Measurements from ENCODE around the gene MSH2. TPM values are rescaled to one million over a fixed set of nuclear protein-coding genes. Genes with fewer than 3 reads are reported as not detected.

Gene MSH2
- total and polyA plus RNA-seq, 2 of the 13 experiments (the other 11 are each of a cell fraction or from before 2014, with no cell fraction given) = 19.9 to 76.3 TPM

DNA sequence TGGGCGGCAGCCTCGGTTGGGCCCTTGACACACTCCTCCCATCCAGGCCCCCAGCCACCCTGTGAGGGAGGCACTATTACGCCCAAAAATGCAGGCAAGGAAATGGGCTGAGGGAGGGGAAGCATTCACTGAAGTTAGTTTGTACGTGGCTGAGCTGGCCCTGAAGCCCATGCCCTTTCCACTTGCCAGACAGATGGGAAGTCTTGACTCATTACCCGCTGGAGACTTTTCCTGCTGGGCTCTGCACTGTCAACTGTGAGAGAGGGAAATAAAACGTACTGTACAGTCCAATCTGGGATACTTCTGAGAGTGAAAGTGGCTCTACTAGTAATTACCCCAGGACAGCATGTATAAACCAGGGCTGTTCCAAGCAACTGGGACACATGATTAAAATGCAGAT lies 125.9 kb downstream of the MSH2 start (continued):
- TF ChIP-seq, protein P1, sequence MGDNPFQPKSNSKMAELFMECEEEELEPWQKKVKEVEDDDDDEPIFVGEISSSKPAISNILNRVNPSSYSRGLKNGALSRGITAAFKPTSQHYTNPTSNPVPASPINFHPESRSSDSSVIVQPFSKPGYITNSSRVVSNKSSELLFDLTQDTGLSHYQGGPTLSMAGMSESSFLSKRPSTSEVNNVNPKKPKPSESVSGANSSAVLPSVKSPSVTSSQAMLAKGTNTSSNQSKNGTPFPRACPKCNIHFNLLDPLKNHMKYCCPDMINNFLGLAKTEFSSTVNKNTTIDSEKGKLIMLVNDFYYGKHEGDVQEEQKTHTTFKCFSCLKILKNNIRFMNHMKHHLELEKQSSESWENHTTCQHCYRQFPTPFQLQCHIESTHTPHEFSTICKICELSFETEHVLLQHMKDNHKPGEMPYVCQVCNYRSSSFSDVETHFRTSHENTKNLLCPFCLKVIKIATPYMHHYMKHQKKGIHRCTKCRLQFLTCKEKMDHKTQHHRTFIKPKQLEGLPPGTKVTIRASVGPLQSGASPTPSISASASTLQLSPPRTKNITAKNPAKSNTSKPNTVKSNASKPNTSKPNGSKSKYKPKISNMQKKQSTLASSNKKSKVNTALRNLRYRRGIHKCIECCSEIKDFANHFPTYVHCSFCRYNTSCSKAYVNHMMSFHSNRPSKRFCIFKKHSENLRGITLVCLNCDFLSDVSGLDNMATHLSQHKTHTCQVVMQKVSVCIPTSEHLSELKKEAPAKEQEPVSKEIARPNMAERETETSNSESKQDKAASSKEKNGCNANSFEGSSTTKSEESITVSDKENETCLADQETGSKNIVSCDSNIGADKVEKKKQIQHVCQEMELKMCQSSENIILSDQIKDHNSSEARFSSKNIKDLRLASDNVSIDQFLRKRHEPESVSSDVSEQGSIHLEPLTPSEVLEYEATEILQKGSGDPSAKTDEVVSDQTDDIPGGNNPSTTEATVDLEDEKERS (CRISPR knock-in tag; IDR thresholded peaks at IDR 0.05) = no peak
- TF ChIP-seq ZKSCAN5 (CRISPR knock-in tag; IDR thresholded peaks at IDR 0.05) = no peak

DNA sequence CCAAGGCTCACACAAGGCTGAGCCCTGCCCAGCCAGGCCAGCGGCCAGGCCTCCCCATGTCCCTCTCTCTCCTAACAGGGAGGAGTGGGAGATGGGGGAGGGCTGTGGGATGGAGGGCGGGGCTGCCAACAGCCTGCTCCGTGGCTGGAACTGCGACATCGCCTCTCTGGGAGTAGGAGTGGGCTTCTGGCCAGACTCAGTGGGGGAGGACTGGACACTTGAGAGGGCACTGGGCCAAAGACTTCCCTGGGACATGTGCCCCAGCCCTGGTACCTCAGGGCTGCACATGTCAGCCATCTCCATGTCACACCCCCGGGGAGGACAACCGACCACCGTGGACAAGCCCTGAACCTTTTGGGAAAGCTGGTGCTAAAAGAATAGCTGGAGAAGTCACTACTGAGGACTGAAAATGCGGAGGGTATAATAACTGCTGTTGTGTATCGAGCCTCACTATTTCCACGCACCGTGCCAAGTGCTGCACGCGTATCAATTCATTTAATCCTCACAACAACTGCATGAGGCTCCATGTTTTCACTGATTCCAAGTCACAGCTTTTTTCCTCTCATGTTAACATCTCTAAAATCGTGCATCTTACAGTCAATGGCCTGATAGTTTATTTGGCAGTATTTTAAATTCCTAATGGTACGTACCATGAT lies 127.3 kb downstream of the MSH2 start:
- POLR2A ChIA-PET = no interaction called here
- CTCF ChIA-PET (ENCODE audit: low intra/inter-chr PET ratio, low total read pairs) = no interaction called here
- WGBS (ENCODE audit: low lambda C conversion rate) = 38% methylated on average over 16 of the region's 16 CpGs
- no TSS peak for BruUV-seq (replicated peaks)
- DNase-seq (ENCODE audit: low spot score) (no peak), ATAC-seq (no peak), FAIRE-seq (no peak)
- Histone ChIP-seq H3K9me3 (ENCODE audit: low read length) (no peaks in the 10 kb centered on the region), H3K4me3 (replicated peaks in 1 of 3; ENCODE audit: insufficient read depth in 1 of 3, low read depth in 2 of 3, low read length in 3 of 3) (no peak overlapping the region), H4K20me1 (ENCODE audit: insufficient read depth, low read length) (no peaks in the 10 kb centered on the region), H3K4me1 (ENCODE audit: insufficient read depth, low read length) (no peaks in the 10 kb centered on the region), H2AFZ (ENCODE audit: low read length) (no peak overlapping the region), H3K4me2 (ENCODE audit: low read depth, low read length) (no peak overlapping the region), H3K79me2 (ENCODE audit: insufficient read depth, low read length) (no peaks in the 10 kb centered on the region), H3K36me3 (replicated peaks in 1 of 2; ENCODE audit: control insufficient read depth in 1 of 2, insufficient read depth in 2 of 2, low read length in 2 of 2) (no peaks in the 10 kb centered on the region), H3K27me3 (ENCODE audit: control insufficient read depth in 1 of 2, insufficient read depth in 2 of 2, low read length in 2 of 2) (peaks cover 0 to under 1% of the 10 kb centered on the region in 2 experiments; a peak in 2 of 5 replicates), H3K27ac (ENCODE audit: extremely low read length, insufficient read depth, low read length) (no peak overlapping the region), H3K9ac (ENCODE audit: insufficient read depth, low read depth, low read length) (no peak overlapping the region)
- TF ChIP-seq HNRNPH1 (optimal IDR thresholded peaks at IDR 0.05; ENCODE audit: low read depth, low read length) = no peak
- TF ChIP-seq, protein P2, sequence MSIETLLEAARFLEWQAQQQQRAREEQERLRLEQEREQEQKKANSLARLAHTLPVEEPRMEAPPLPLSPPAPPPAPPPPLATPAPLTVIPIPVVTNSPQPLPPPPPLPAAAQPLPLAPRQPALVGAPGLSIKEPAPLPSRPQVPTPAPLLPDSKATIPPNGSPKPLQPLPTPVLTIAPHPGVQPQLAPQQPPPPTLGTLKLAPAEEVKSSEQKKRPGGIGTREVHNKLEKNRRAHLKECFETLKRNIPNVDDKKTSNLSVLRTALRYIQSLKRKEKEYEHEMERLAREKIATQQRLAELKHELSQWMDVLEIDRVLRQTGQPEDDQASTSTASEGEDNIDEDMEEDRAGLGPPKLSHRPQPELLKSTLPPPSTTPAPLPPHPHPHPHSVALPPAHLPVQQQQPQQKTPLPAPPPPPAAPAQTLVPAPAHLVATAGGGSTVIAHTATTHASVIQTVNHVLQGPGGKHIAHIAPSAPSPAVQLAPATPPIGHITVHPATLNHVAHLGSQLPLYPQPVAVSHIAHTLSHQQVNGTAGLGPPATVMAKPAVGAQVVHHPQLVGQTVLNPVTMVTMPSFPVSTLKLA (IDR thresholded peaks at IDR 0.05) = peak; percentile 65
- in situ Hi-C loops (cut with HindIII; ENCODE audit: extremely low pct_ligation_motif_present, low pct_unique_long_range_greater_than_20kb) (no loop called here), intact Hi-C loops (cut with micrococcal nuclease; ENCODE audit: unreplicated experiment) (no loop called here)
